IPS DF 6.9 (cell line): ENCODE data around the gene OGDH.

ENCODE experiments used
- DNase-seq: peaks from one replicate; pipeline ENCODE4 v3.0.0-alpha.2; 2013; ENCODE audit warnings: low read depth, low spot score
- H3K27ac ChIP-seq: one replicate; pipeline ENCODE4 v1.5.1; 2013; ENCODE audit warnings: low read length, control low read depth
- H3K27me3 ChIP-seq: 2 replicates; pipeline ENCODE4 v1.6.1; 2013; ENCODE audit warnings: mild to moderate bottlenecking, low read length; ENCODE audit not compliant: control insufficient read depth, insufficient read depth
- H3K36me3 ChIP-seq: 2 replicates; pipeline ENCODE4 v1.6.1; 2013; ENCODE audit warnings: low read length; ENCODE audit not compliant: control insufficient read depth, insufficient read depth
- H3K4me1 ChIP-seq: 2 replicates; pipeline ENCODE4 v1.6.1; 2013; ENCODE audit warnings: low read length; ENCODE audit not compliant: control insufficient read depth, insufficient read depth
- H3K4me3 ChIP-seq: 2 replicates; pipeline ENCODE4 v1.5.1; 2013; ENCODE audit warnings: mild to moderate bottlenecking, low read length
- H3K9me3 ChIP-seq: 2 replicates; pipeline ENCODE4 v1.6.1; 2013; ENCODE audit warnings: low read length, inconsistent platforms; ENCODE audit not compliant: control insufficient read depth, insufficient read depth
- WGBS: extraction: QIAGEN DNeasy Blood & Tissue Kit; methylation state at CpG from one replicate; pipeline ENCODE4 v1.1.7; 2013; ENCODE audit warnings: mixed read lengths, missing lambda C conversion rate; ENCODE audit not compliant: insufficient read length, insufficient coverage; 5-methylcytosine and 5-hydroxymethylcytosine counted together

Gene OGDH

GRCh38 chr7:44738876-44739665 is 132.6 kb downstream of the OGDH start:
- DNase-seq, result no peak
- H3K36me3 ChIP-seq, result no peaks in the 10 kb centered on the region
- no CpG with 5 or more reads among the region's 23 CpGs for WGBS
- no peaks in the 10 kb centered on the region; the same call in 1 of the 2 replicates for H3K4me1 ChIP-seq
- no peaks in the 10 kb centered on the region for H3K27me3 ChIP-seq
- no peak overlapping the region for H3K27ac ChIP-seq
- H3K9me3 ChIP-seq, result no peaks in the 10 kb centered on the region
- no peak overlapping the region for H3K4me3 ChIP-seq

- no peaks in the 10 kb centered on the region; the same call in 1 of the 2 replicates for H3K4me1 ChIP-seq
- WGBS, result no CpG with 5 or more reads among the region's 2 CpGs
- H3K27me3 ChIP-seq, result no peaks in the 10 kb centered on the region
- no peaks in the 10 kb centered on the region for H3K36me3 ChIP-seq
- no peaks in the 10 kb centered on the region for H3K9me3 ChIP-seq
- H3K4me3 ChIP-seq, result no peak overlapping the region
- no peak overlapping the region for H3K27ac ChIP-seq
- no peak for DNase-seq
Measured at GRCh38 chr7:44740055-44740454, 133.6 kb downstream of the OGDH start.

- no peak overlapping the region for H3K4me3 ChIP-seq
- no peaks in the 10 kb centered on the region for H3K9me3 ChIP-seq
- no CpG with 5 or more reads among the region's 1 CpG for WGBS
- no peaks in the 10 kb centered on the region for H3K27me3 ChIP-seq
- no peak for DNase-seq
- H3K4me1 ChIP-seq, result no peaks in the 10 kb centered on the region; the same call in 1 of the 2 replicates
- no peaks in the 10 kb centered on the region for H3K36me3 ChIP-seq
- no peak overlapping the region for H3K27ac ChIP-seq
Measured at GRCh38 chr7:44743750-44744149, 137.3 kb downstream of the OGDH start.

GRCh38 chr7:44748045-44748947 is 141.9 kb downstream of the OGDH start, which contains the start of gene ZMIZ2:
Gene ZMIZ2, plus strand, starts transcription at chr7:44748847. Its CDS starts 7,403 bp downstream, at chr7:44756250.
- no CpG with 5 or more reads among the region's 92 CpGs for WGBS
- Histone ChIP-seq H3K4me1 (peaks cover 5% of the 10 kb centered on the region; the same call in 1 of the 2 replicates), H3K36me3 (no peaks in the 10 kb centered on the region), H3K27ac (no peak within 1 kb of the TSS), H3K4me3 (peak within 1 kb of the TSS; percentile 95), H3K27me3 (no peaks in the 10 kb centered on the region), H3K9me3 (no peaks in the 10 kb centered on the region)
- DNase-seq, result no peak

- Histone ChIP-seq H3K27ac (no peak overlapping the region), H3K4me3 (peak overlapping the region; percentile 95), H3K9me3 (no peaks in the 10 kb centered on the region), H3K27me3 (no peaks in the 10 kb centered on the region), H3K4me1 (peaks cover 5% of the 10 kb centered on the region; the same call in 1 of the 2 replicates), H3K36me3 (no peaks in the 10 kb centered on the region)
- WGBS, result no CpG with 5 or more reads among the region's 60 CpGs
- no peak for DNase-seq
Measured at GRCh38 chr7:44748948-44749731, 142.7 kb downstream of the OGDH start.

- H3K4me1 ChIP-seq, result peaks cover 5% of the 10 kb centered on the region; the same call in 1 of the 2 replicates
- no peaks in the 10 kb centered on the region for H3K27me3 ChIP-seq
- no peaks in the 10 kb centered on the region for H3K36me3 ChIP-seq
- no peak overlapping the region; the same call in 1 of the 2 replicates for H3K4me3 ChIP-seq
- DNase-seq, result no peak
- no CpG with 5 or more reads among the region's 2 CpGs for whole genome bisulfite sequencing
- no peaks in the 10 kb centered on the region for H3K9me3 ChIP-seq
- H3K27ac ChIP-seq, result no peak overlapping the region
Measured at GRCh38 chr7:44749992-44750391, 143.6 kb downstream of the OGDH start.

- Histone ChIP-seq H3K27me3 (no peaks in the 10 kb centered on the region), H3K4me1 (peaks cover 5% of the 10 kb centered on the region; the same call in 1 of the 2 replicates), H3K36me3 (no peaks in the 10 kb centered on the region), H3K27ac (no peak overlapping the region), H3K9me3 (no peaks in the 10 kb centered on the region), H3K4me3 (no peak overlapping the region)
- WGBS, result no CpG with 5 or more reads among the region's 3 CpGs
- no peak for DNase-seq
Measured at GRCh38 chr7:44750424-44750823, 144.0 kb downstream of the OGDH start.

GRCh38 chr7:44750921-44751571 is 144.6 kb downstream of the OGDH start:
- no CpG with 5 or more reads among the region's 6 CpGs for WGBS
- no peak overlapping the region for H3K4me3 ChIP-seq
- H3K9me3 ChIP-seq, result no peaks in the 10 kb centered on the region
- no peaks in the 10 kb centered on the region for H3K36me3 ChIP-seq
- H3K27me3 ChIP-seq, result no peaks in the 10 kb centered on the region
- no peak overlapping the region for H3K27ac ChIP-seq
- no peak for DNase-seq
- peaks cover 5% of the 10 kb centered on the region; the same call in 1 of the 2 replicates for H3K4me1 ChIP-seq

GRCh38 chr7:44752822-44753221 is 146.4 kb downstream of the OGDH start:
- WGBS, result no CpG with 5 or more reads among the region's 2 CpGs
- H3K9me3 ChIP-seq, result no peaks in the 10 kb centered on the region
- H3K36me3 ChIP-seq, result peaks cover 5% of the 10 kb centered on the region
- no peak overlapping the region for H3K4me3 ChIP-seq
- H3K27me3 ChIP-seq, result no peaks in the 10 kb centered on the region
- no peak overlapping the region for H3K27ac ChIP-seq
- peaks cover 5% of the 10 kb centered on the region for H3K4me1 ChIP-seq
- DNase-seq, result no peak
